ENCODE measurements around the gene FETUB.

FETUB gene

GRCh38 chr3:186636536-186636935, 3.7 kb upstream of the FETUB start:
- DNase-seq, result no peak

- DNase-seq, result no peak
Observed at GRCh38 chr3:186637686-186638085, 2.5 kb upstream of the FETUB start.

DNA sequence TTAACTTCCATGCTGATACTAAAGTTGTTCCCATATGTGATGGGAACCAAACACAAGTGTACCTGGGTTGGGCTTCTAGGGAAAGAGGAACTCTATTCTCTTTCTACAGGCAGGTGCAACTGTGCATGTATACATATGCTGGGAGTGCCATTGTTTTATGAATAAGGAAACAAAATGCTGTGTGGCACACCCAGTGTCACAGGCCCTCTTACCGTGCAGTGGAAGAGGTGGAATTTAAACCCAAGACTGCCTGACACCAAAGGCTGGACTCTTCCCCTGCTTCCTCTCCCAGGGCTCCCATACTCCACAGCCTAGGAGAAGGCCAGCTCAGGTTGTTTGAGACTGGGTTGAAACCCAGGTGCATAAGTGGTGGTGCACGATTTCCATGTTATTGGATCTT, 1.9 kb upstream of the FETUB start:
- DNase-seq, result no peak

- no peak for DNase-seq
Observed at GRCh38 chr3:186640473-186640818, 247 bp downstream of the FETUB start.

DNA sequence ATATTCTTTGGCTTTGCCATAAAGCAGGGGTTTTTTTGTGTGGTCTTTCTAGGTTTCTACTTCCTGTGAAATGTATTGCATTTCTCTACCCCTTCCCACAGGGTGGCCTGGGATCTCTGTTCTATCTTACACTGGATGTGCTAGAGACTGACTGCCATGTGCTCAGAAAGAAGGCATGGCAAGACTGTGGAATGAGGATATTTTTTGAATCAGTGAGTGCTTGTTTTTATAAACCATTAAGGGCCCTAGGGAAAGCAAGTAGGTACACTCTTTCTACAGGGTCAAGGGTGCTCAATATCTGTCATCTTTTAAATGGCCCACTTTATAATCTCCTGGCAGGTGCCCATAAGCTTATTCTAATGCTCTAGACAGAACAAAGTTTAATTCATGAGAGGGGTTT, 730 bp downstream of the FETUB start:
- no peak for DNase-seq

DNA sequence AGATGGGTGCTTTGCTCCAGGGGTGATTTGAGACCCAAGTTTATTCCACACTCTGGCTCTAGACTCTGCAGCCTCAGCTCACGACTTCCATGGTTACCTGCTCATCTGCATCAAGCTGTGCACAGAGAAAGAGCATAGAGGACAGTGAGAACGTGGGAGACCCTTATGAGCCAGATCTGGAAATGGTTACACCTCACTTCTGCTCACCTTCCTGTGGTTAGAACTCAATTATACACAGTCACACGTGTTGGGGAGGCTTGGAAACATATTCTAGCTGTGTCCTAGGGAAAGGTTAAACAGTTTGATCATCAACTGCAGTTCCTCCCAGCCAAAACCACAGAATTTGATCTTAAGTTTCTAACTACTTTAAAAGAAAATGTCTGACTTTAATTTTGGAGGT, 1.8 kb downstream of the FETUB start:
- no peak for DNase-seq

DNA sequence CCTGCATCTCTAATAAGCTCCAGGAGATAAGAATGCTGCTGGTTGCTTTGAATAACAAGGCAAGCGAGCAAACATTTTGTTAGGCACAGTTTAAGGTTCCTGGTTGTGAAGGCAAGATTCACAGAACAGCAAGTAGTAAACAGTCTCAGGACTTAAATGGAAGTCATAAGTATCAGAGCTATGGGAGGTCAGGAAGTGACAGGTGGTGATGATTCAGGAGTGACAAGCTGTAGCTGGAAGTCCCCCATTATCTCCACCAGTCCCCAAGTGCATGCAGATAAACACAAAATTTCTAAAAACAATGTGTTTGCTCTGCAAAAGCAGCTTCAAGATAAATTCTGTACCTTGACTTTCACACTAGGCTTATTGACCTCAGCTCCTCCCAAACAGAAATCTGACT, 3.3 kb downstream of the FETUB start:
- DNase-seq, result no peak

- DNase-seq, result no peak
Observed at GRCh38 chr3:186644683-186645082, 4.5 kb downstream of the FETUB start.

- DNase-seq, result no peak
Observed at GRCh38 chr3:186646106-186646505, 5.9 kb downstream of the FETUB start.

GRCh38 chr3:186646841-186647240, 6.6 kb downstream of the FETUB start:
- no peak for DNase-seq

DNA sequence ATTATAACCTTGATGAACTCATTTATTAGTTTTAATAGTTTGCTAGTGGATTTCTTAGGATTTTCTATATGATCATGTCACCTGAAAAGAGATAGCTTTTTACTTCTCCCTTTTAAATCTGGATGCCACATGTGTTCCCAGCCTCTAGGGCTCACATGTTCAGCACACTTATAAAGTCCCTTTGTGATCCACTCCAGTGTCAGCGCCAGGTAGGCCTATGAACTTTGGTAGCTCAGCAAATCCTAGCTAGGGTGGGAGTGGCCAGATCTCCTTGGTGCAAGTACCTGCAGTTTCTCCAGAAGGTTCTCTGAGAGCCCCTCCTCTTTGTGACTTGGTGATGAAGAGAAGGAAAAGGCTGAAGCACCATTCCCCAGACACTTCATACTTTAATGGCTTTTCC, 8.7 kb downstream of the FETUB start:
- DNase-seq, result no peak

DNA sequence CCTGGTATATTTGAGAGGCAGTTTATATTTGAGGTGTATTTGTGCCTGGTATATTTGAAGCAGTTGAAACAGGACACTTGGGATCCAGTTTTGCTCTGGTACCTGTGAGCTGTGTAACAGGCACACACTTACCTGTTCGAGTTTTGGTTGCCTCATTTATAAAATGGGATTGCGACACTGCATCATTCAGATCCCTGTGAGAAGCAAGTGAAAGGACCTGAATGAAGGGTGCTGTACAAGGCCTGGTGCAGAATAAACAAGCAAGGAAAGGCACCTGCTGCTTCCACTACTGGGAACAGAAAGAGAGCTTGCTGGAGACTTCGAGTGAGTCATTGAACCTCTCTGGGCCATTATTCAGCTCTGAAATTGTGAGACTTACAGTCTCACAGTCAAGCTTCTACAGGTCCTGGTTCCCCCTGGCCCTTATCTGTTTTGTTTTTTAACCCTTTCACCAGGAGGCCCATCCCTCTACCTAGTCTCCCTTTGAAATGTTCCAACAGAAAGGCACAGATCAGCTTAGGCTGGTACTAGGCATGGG, 11.5 kb downstream of the FETUB start:
- DNase-seq, result no peak

DNA sequence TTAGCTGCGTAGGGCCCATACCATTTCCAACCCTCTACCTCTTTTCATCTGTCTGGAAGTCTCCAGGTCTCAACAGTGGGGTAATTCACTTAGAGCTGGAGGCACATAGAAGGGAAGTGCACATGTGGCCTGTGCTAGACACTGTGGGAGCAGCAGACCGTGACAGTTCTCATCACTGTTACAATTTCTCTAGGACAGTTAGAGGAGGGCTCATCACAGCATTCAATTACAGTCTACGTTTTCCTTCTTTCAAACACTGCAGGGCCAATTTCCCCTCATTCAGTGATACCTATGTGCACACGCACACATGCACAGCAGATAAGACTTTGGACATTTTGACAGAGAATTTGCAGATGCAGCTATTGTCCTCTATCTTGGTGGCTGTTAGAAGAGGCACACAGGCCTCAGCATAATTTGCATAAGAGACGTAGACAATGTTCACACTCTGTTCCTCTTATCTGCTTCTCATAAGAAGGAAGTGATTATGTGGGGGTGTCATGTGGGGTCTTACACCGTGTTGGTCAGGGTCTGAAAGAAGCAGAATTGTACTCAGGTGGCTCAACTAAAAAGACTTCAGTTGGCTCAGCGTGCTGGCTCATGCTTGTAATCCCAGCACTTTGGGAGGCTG, 13.0 kb downstream of the FETUB start:
- no peak for DNase-seq

DNA sequence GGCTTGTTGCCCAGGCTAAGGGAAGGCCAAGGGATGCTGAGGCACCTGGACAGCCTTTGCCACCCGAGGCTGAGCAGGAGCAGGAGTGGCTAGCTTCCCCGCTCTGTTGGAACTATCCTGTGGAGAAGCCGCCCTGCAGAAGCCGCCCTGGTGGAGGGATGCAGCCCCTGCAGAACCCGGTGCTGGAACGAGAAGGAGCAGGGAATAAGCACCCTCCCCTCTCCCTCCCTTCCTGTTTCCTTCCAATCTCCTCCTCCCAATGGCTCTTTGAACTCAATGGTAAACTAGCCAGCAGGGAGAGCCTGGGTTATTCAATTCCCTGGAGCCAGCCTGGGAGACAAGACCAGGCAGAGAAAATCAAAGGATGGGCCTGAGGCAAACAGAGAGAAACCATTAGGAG, 13.8 kb downstream of the FETUB start:
- no peak for DNase-seq

GRCh38 chr3:186663361-186664118, 23.3 kb downstream of the FETUB start:
- DNase-seq, result no peak

DNA sequence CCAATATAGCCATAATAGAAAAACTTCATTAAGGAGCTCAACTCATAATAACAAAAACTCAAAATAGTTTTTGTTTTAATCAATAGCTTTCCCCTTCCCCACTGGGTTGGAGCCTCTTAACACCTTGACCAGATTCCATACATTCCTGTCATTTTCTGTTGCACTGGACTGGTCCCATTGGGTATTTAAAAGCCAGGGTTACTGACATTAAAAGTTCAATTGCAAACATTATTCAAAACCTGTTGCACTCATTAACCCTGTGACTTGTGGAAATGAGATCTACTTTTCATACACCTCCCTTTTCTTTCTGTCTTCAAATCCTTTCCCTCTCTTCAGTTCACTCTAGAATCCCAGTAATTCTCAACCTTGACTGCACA, 23.9 kb downstream of the FETUB start:
- DNase-seq, result no peak

GRCh38 chr3:186664506-186664905, 24.3 kb downstream of the FETUB start:
- DNase-seq, result no peak

DNA sequence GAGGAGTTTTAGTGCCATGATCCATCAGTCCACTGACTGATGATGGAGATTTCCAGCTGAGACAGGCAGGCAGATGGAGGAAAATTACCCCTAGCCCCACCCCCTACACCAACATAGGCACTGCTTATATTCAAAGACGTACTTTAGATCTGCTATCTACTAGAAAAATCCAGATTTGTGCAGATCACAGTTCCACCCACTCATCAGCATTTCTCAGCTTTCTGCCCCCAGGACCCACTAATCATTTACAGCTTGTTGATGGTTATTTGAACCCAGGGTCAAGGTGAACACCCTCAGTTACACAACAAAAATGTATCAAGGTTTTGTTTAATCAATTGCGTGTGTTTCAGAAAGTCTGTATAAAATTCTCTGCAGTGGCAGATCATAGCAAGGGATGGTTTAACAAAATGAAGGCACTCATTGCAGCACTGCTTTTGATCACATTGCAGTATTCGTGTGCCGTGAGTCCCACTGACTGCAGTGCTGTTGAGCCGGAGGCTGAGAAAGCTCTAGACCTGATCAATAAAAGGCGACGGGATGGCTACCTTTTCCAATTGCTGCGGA, 25.5 kb downstream of the FETUB start, which contains the start of gene HRG:
Gene HRG, plus strand, starts transcription at position 390 of the 564 bp plus-strand sequence. Its CDS starts 18 bp downstream, at position 408.
- DNase-seq, result no peak

DNA sequence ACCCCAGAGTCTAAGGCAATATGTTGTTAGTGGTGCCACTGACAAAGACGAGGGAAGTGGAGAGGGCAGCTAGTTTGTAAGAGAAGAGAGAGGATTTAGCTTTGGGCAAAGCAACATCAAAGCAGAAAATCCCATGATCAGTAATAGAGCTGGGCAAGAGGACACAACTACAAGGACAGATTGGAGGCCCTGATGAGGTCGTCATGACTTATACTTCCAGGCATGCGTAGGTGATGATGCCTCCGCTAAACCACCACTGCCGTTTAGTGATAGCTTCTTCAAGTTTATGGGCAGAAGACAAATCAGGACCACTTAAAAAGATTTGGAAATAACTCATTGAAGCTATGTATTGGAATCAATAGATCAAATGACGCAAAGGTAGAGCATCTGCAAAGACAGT, 28.2 kb downstream of the FETUB start:
- no peak for DNase-seq

DNA sequence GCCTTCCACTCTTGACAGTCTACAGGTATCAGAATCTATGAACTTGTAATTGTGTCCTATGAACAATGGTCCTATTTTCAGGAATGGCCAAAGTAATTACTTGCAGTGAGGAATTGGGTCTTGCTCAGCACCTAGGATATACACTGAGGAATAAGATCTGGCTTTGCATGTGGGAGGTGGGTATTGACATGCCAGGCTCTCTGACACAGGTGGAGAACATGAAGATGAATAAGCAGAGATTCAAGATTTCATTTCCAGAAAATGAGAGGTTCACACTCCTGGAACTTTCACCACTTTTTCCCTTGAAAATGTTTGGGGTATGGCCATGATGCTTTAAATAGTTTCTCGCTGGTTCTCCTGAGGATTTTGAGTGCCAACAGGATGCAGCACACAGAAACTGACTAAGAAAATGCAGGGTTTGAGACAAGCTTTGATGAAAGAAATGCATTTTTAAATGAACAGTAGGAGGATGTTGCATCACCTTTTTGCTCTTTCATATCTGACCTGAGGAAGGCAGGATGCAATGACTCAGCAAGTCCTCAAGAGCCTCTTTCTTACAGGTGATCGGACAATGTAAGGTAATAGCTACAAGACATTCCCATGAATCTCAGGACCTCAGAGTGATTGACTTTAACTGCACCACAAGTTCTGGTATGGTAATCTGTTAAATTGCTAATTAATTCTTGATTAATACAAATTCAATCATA, 29.3 kb downstream of the FETUB start:
- no peak for DNase-seq

DNA sequence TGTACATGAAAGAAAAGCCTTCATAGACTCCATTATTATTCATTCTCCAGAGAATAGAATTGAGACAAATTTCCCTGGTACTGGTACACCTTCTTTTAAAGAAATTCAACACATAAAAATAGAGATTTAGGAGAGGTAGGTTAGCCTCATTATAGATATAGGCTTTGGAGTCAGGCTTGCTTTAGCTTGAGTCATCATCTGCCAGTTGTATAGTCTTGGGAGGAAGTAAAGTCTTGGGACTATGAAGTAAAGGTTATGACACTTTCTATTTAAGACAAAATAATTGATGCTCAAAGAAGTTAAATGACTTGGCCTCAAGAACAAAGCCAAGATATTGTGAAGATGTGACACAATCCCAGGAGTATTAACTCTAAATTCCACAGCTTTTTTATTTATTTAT, 30.0 kb downstream of the FETUB start:
- DNase-seq, result no peak

DNA sequence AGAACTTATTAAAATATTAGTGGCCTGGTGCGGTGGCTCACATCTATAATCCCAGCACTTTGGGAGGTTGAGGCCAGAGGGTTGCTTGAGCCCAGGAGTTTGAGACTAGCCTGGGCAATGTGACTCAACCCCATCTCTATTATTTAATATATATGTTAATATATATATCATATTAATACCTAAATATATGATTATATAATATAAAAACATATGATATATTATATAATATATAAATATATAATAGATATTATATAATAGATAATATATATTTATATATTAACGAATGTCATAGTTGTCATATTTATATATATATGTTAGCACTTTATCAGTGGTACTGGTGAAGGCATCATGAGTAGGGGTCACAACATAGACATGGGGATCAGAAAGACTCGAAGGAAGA, 30.9 kb downstream of the FETUB start:
- no peak for DNase-seq

DNA sequence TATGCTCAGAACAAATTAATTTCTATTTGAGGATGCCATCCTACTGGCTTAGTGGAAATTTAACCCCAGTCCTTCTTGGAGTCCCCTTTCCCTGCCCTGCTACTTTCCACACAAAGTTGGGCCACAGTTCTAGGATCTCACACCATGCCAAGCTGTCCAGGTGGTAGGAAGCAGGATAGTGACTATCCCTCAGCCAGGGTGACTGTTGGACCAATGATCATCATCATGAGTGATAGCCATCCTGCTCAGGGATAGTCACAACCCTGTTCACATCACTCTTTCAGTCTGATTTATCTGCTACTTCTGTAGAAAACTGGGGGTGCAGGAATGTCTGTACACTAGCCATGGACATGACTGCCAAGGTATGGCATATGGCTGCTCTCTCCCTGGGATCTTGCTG, 38.4 kb downstream of the FETUB start:
- no peak for DNase-seq

GRCh38 chr3:186679151-186679550, 39.0 kb downstream of the FETUB start:
- no peak for DNase-seq

Measured in activated effector memory CD4-positive, alpha-beta T cell treated with Interleukin-2 at 50 U/mL for 16 hours (primary cell).